Osteocyte (in vitro differentiated cells): ENCODE measurements around the gene FTO. TPM values are rescaled to one million over a fixed set of nuclear protein-coding genes. Genes with fewer than 3 reads are reported as not detected.

Source experiments
- DNase-seq: peaks from one replicate; pipeline ENCODE4 v3.0.0; 2021; ENCODE audit warnings: mixed read lengths; ENCODE audit not compliant: unreplicated experiment; ENCODE audit errors: extremely low spot score
- H3K27ac Mint-ChIP-seq: one replicate; pipeline ENCODE4 v1.8.0; 2021; ENCODE audit warnings: mild to moderate bottlenecking, mixed read lengths; ENCODE audit not compliant: unreplicated experiment
- H3K27me3 Mint-ChIP-seq: one replicate; pipeline ENCODE4 v1.8.0; 2021; ENCODE audit warnings: mixed read lengths; ENCODE audit not compliant: unreplicated experiment
- H3K36me3 Mint-ChIP-seq: one replicate; pipeline ENCODE4 v1.8.0; 2021; ENCODE audit warnings: mixed read lengths; ENCODE audit not compliant: unreplicated experiment
- H3K4me1 Mint-ChIP-seq: one replicate; pipeline ENCODE4 v1.8.0; 2021; ENCODE audit warnings: mixed read lengths; ENCODE audit not compliant: unreplicated experiment
- H3K4me3 Mint-ChIP-seq: one replicate; pipeline ENCODE4 v1.8.0; 2021; ENCODE audit warnings: mild to moderate bottlenecking, moderate library complexity, mixed read lengths; ENCODE audit not compliant: unreplicated experiment
- H3K9me3 Mint-ChIP-seq: one replicate; pipeline ENCODE4 v1.8.0; 2021; ENCODE audit warnings: mixed read lengths; ENCODE audit not compliant: unreplicated experiment
- CTCF ChIP-seq: fragments of 200-600 bp; sonication (generic); IDR thresholded peaks from 2 replicates; pipeline ENCODE4 v1.5.0; 2021; ENCODE audit warnings: antibody characterized with exemption, mild to moderate bottlenecking, moderate library complexity
- total RNA-seq: library from RNA; stranded (reverse); gene quantifications from 2 replicates; pipeline ENCODE4 v1.2.1, GENCODE V29; 2021

The FTO gene
- total RNA-seq, 1 donor from 2014 or later: 108 TPM

DNA sequence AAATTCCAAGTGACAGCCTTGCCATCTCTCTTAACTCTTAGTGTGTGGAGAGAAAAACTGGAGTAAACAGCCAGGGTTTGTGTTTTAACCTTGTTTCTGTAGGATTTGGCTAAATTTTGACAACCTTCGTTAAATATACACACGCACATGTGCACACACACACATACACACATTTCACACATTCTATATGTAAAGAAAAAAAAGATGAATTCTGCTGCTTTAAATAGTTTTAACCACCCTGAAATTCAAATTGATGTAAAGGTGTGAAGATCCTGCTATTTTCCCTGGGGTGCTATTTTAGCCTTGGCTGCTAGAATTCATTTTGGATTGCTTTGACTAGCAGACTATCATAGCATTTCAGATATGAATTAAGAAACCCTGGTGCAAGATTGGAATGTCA, 191.9 kb downstream of the FTO start:
- no peak overlapping the region for H3K27ac Mint-ChIP-seq
- no peaks in the 10 kb centered on the region for H3K9me3 Mint-ChIP-seq
- no peak for TF ChIP-seq CTCF
- H3K27me3 Mint-ChIP-seq: no peaks in the 10 kb centered on the region
- peaks cover 54% of the 10 kb centered on the region for H3K4me1 Mint-ChIP-seq
- H3K4me3 Mint-ChIP-seq: no peak overlapping the region
- DNase-seq: no peak
- peaks cover 8% of the 10 kb centered on the region for H3K36me3 Mint-ChIP-seq

- H3K27ac Mint-ChIP-seq: no peak overlapping the region
- no peak overlapping the region for H3K4me3 Mint-ChIP-seq
- peaks cover 10% of the 10 kb centered on the region for H3K36me3 Mint-ChIP-seq
- no peaks in the 10 kb centered on the region for H3K27me3 Mint-ChIP-seq
- H3K9me3 Mint-ChIP-seq: no peaks in the 10 kb centered on the region
- no peak for TF ChIP-seq CTCF
- DNase-seq: no peak
- H3K4me1 Mint-ChIP-seq: peaks cover 54% of the 10 kb centered on the region
Observed at GRCh38 chr16:53896722-53897121, 192.8 kb downstream of the FTO start.

DNA sequence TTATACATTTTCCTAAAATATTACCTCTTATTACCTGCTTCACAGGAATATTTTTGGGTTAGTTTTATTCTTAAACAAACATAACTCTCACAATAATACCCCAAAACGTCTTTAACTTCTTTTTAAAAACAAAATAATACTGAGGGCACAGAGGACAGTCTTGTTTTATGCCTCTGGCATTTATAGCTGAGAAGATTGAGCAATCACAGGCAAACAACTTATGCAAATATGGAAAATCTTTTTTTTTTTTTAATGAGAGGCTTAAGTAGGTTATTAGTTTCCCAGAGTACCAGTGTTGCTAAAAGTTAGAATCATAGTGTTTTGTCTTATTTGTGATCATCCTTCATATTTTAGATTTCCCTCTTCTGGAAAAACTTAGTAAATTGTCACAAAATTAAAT, 195.0 kb downstream of the FTO start:
- Mint-ChIP-seq H3K27me3 (no peaks in the 10 kb centered on the region), H3K4me1 (peaks cover 32% of the 10 kb centered on the region), H3K27ac (no peak overlapping the region), H3K4me3 (no peak overlapping the region), H3K36me3 (peaks cover 10% of the 10 kb centered on the region), H3K9me3 (no peaks in the 10 kb centered on the region)
- DNase-seq: no peak
- TF ChIP-seq CTCF: no peak

DNA sequence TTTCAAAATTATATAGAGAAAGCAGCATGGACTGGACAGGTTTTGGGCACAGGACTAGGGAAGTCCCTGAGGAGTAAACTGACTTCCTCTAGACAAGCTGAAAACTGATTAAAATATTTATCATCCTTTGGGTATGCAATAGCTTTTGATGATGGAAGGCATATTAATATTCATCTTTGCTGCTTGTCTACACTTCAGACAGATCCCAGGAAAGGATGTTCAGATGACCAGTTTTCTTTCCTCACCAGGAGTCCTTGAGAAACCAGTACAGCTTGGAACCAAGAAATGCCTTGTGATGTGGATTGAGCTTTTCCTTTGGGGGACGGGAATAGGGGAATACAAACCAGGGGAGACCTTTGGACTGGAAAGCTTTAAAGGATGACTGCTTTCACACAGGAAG, 195.5 kb downstream of the FTO start:
- no peak for DNase-seq
- Mint-ChIP-seq H3K9me3 (no peaks in the 10 kb centered on the region), H3K27me3 (no peaks in the 10 kb centered on the region), H3K4me1 (peaks cover 28% of the 10 kb centered on the region), H3K4me3 (no peak overlapping the region), H3K27ac (no peak overlapping the region), H3K36me3 (peaks cover 10% of the 10 kb centered on the region)
- no peak for TF ChIP-seq CTCF

DNA sequence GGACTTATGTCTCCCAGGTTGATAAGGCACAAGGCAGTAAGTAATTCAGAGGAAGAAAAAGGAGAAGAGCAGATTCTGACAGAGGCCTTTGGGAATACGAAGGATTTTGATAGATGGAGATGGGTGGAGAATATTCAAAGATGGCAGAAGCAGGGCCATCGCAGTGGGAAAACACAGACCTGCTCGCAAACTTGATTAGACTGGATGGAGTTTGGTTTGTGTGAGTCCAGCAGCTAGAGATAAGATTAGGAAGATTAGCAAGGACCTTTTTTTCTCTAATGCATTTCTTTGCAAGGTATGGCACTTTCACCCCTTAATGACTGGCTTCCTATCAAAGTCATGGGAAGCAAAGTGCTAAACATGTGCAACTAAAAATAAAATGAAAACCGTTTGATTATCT, 196.7 kb downstream of the FTO start:
- DNase-seq: no peak
- Mint-ChIP-seq H3K36me3 (peaks cover 10% of the 10 kb centered on the region), H3K27me3 (no peaks in the 10 kb centered on the region), H3K9me3 (no peaks in the 10 kb centered on the region), H3K4me3 (no peak overlapping the region), H3K27ac (no peak overlapping the region), H3K4me1 (peaks cover 26% of the 10 kb centered on the region)
- TF ChIP-seq CTCF: no peak
